Measurements from ENCODE around the gene GALNT14. TPM values are rescaled to one million over a fixed set of nuclear protein-coding genes. Genes with fewer than 3 reads are reported as not detected.

GALNT14 gene
- total RNA-seq, 1 experiment from 2014 or later, result 0.21 TPM

GRCh38 chr2:31125918-31126695, 12.1 kb downstream of the GALNT14 start:
- Histone ChIP-seq H3K27me3 (replicated peaks) (peaks cover 4% of the 10 kb centered on the region; the same call in 1 of the 2 replicates), H3K36me3 (no peaks in the 10 kb centered on the region), H3K4me3 (no peak overlapping the region), H3K27ac (peak overlapping the region; percentile 48; the same call in 1 of the 2 replicates), H3K4me1 (replicated peaks) (no peaks in the 10 kb centered on the region), H3K9me3 (replicated peaks) (no peaks in the 10 kb centered on the region)
- DNase-seq (ENCODE audit: low read depth in 1 of 2, low spot score in 2 of 2), result peak in 1 of 2 experiments; percentile 51

- no peak overlapping the region for H3K27ac ChIP-seq
- no peaks in the 10 kb centered on the region for H3K36me3 ChIP-seq
- no peaks in the 10 kb centered on the region for H3K9me3 ChIP-seq (replicated peaks)
- no peak overlapping the region for H3K4me3 ChIP-seq
- DNase-seq (ENCODE audit: low read depth in 1 of 2, low spot score in 2 of 2), result no peak
- H3K4me1 ChIP-seq (replicated peaks), result no peaks in the 10 kb centered on the region
- peaks cover 4% of the 10 kb centered on the region; the same call in 1 of the 2 replicates for H3K27me3 ChIP-seq (replicated peaks)
These were observed 13.3 kb downstream of the GALNT14 start for GRCh38 chr2:31124904-31125303.

- Histone ChIP-seq H3K4me3 (no peak overlapping the region), H3K4me1 (replicated peaks) (no peaks in the 10 kb centered on the region), H3K27ac (no peak overlapping the region), H3K36me3 (no peaks in the 10 kb centered on the region), H3K27me3 (replicated peaks) (no peaks in the 10 kb centered on the region; the same call in 1 of the 2 replicates), H3K9me3 (replicated peaks) (no peaks in the 10 kb centered on the region)
- no peak for DNase-seq (ENCODE audit: low read depth in 1 of 2, low spot score in 2 of 2)
These were observed 16.1 kb downstream of the GALNT14 start for GRCh38 chr2:31122133-31122532.

GRCh38 chr2:31113765-31114164, 24.5 kb downstream of the GALNT14 start:
- no peak overlapping the region for H3K27ac ChIP-seq
- no peaks in the 10 kb centered on the region for H3K4me1 ChIP-seq (replicated peaks)
- DNase-seq (ENCODE audit: low read depth in 1 of 2, low spot score in 2 of 2), result no peak
- no peaks in the 10 kb centered on the region for H3K9me3 ChIP-seq (replicated peaks)
- H3K36me3 ChIP-seq, result no peaks in the 10 kb centered on the region
- 0 out of 2 replicates have a peak, but pooled peaks cover 3% of the 10 kb centered on the region for H3K27me3 ChIP-seq (replicated peaks)
- H3K4me3 ChIP-seq, result no peak overlapping the region

- Histone ChIP-seq H3K4me3 (no peak overlapping the region), H3K36me3 (no peaks in the 10 kb centered on the region), H3K27me3 (replicated peaks) (0 out of 2 replicates have a peak, but pooled peaks cover 3% of the 10 kb centered on the region), H3K27ac (no peak overlapping the region), H3K4me1 (replicated peaks) (no peaks in the 10 kb centered on the region), H3K9me3 (replicated peaks) (no peaks in the 10 kb centered on the region)
- DNase-seq (ENCODE audit: low read depth in 1 of 2, low spot score in 2 of 2), result no peak
These were observed 25.7 kb downstream of the GALNT14 start for GRCh38 chr2:31112544-31112943.

GRCh38 chr2:31110998-31111397, 27.2 kb downstream of the GALNT14 start:
- Histone ChIP-seq H3K4me3 (no peak overlapping the region), H3K27me3 (replicated peaks) (0 out of 2 replicates have a peak, but pooled peaks cover 3% of the 10 kb centered on the region), H3K4me1 (replicated peaks) (no peaks in the 10 kb centered on the region), H3K27ac (no peak overlapping the region), H3K36me3 (no peaks in the 10 kb centered on the region), H3K9me3 (replicated peaks) (no peaks in the 10 kb centered on the region)
- no peak for DNase-seq (ENCODE audit: low read depth in 1 of 2, low spot score in 2 of 2)

GRCh38 chr2:31110431-31110830, 27.8 kb downstream of the GALNT14 start:
- no peak overlapping the region for H3K4me3 ChIP-seq
- 0 out of 2 replicates have a peak, but pooled peaks cover 3% of the 10 kb centered on the region for H3K27me3 ChIP-seq (replicated peaks)
- no peaks in the 10 kb centered on the region for H3K4me1 ChIP-seq (replicated peaks)
- H3K36me3 ChIP-seq, result no peaks in the 10 kb centered on the region
- H3K27ac ChIP-seq, result no peak overlapping the region
- no peak for DNase-seq (ENCODE audit: low read depth in 1 of 2, low spot score in 2 of 2)
- H3K9me3 ChIP-seq (replicated peaks), result no peaks in the 10 kb centered on the region

- Histone ChIP-seq H3K9me3 (replicated peaks) (no peaks in the 10 kb centered on the region), H3K27ac (no peak overlapping the region), H3K4me1 (replicated peaks) (no peaks in the 10 kb centered on the region), H3K36me3 (no peaks in the 10 kb centered on the region), H3K4me3 (no peak overlapping the region), H3K27me3 (replicated peaks) (no peaks in the 10 kb centered on the region)
- DNase-seq (ENCODE audit: low read depth in 1 of 2, low spot score in 2 of 2), result no peak
These were observed 28.5 kb downstream of the GALNT14 start for GRCh38 chr2:31109633-31110192.

- Histone ChIP-seq H3K9me3 (replicated peaks) (no peaks in the 10 kb centered on the region), H3K4me3 (no peak overlapping the region), H3K27ac (no peak overlapping the region), H3K36me3 (no peaks in the 10 kb centered on the region), H3K4me1 (replicated peaks) (no peaks in the 10 kb centered on the region), H3K27me3 (replicated peaks) (no peaks in the 10 kb centered on the region)
- no peak for DNase-seq (ENCODE audit: low read depth in 1 of 2, low spot score in 2 of 2)
These were observed 29.5 kb downstream of the GALNT14 start for GRCh38 chr2:31108561-31109286.

GRCh38 chr2:31107591-31108300, 30.5 kb downstream of the GALNT14 start:
- H3K36me3 ChIP-seq, result no peaks in the 10 kb centered on the region
- DNase-seq (ENCODE audit: low read depth in 1 of 2, low spot score in 2 of 2), result no peak
- no peaks in the 10 kb centered on the region for H3K27me3 ChIP-seq (replicated peaks)
- no peaks in the 10 kb centered on the region for H3K9me3 ChIP-seq (replicated peaks)
- no peaks in the 10 kb centered on the region for H3K4me1 ChIP-seq (replicated peaks)
- no peak overlapping the region for H3K27ac ChIP-seq
- no peak overlapping the region for H3K4me3 ChIP-seq

- no peaks in the 10 kb centered on the region for H3K27me3 ChIP-seq (replicated peaks)
- DNase-seq (ENCODE audit: low read depth in 1 of 2, low spot score in 2 of 2), result no peak
These were observed 36.5 kb downstream of the GALNT14 start for GRCh38 chr2:31101701-31102100.

GRCh38 chr2:31097962-31098613, 40.2 kb downstream of the GALNT14 start:
- Histone ChIP-seq H3K9me3 (replicated peaks) (no peaks in the 10 kb centered on the region), H3K27me3 (replicated peaks) (no peaks in the 10 kb centered on the region), H3K4me3 (no peak overlapping the region), H3K4me1 (replicated peaks) (no peaks in the 10 kb centered on the region), H3K36me3 (no peaks in the 10 kb centered on the region), H3K27ac (no peak overlapping the region)
- no peak for DNase-seq (ENCODE audit: low read depth in 1 of 2, low spot score in 2 of 2)

More at GRCh38 chr2:31101701-31102100, 36.5 kb downstream of the GALNT14 start:
- Histone ChIP-seq H3K9me3 (replicated peaks) (no peaks in the 10 kb centered on the region), H3K27ac (no peak overlapping the region), H3K36me3 (no peaks in the 10 kb centered on the region), H3K4me1 (replicated peaks) (no peaks in the 10 kb centered on the region), H3K4me3 (no peak overlapping the region)

- Histone ChIP-seq H3K4me3 (no peak overlapping the region), H3K36me3 (no peaks in the 10 kb centered on the region)
These were observed 48.1 kb downstream of the GALNT14 start for GRCh38 chr2:31090188-31090587.

More at GRCh38 chr2:31090188-31090587, 48.1 kb downstream of the GALNT14 start:
- no peaks in the 10 kb centered on the region for H3K9me3 ChIP-seq (replicated peaks)
- no peak overlapping the region for H3K27ac ChIP-seq
- no peaks in the 10 kb centered on the region for H3K27me3 ChIP-seq (replicated peaks)
- H3K4me1 ChIP-seq (replicated peaks), result no peaks in the 10 kb centered on the region
- no peak for DNase-seq (ENCODE audit: low read depth in 1 of 2, low spot score in 2 of 2)

All from SJSA1 (cell line).